Activated CD4-positive, alpha-beta memory T cell treated with anti-CD3 and anti-CD28 coated beads for 36 hours (primary cell): ENCODE results near the gene KCNJ4. TPM values are rescaled to one million over a fixed set of nuclear protein-coding genes. Genes with fewer than 3 reads are reported as not detected.
"Not testable (repeated sequence)": the region's sequence is repeated elsewhere in the genome, so short reads cannot be mapped to it uniquely, and the experiment has no call there.

Experiments used
- CTCF ChIA-PET: fragments of 350-600 bp; sonication (Branson Sonifier 250); formaldehyde crosslinking; loops from one replicate; lab custom pipeline; 2021; ENCODE audit warnings: antibody characterized with exemption, inconsistent platforms; lab: Charles Lee
- POLR2A ChIA-PET: fragments of 350-600 bp; sonication (Branson Sonifier 250); formaldehyde crosslinking; loops from one replicate; lab custom pipeline; 2021; ENCODE audit warnings: antibody characterized with exemption; lab: Charles Lee
- DNase-seq: peaks from one replicate; pipeline ENCODE4 v3.0.0-alpha.2; 2020
- H3K27ac Mint-ChIP-seq: one replicate; pipeline ENCODE4 v1.8.0; 2021; ENCODE audit warnings: mixed read lengths
- H3K27me3 Mint-ChIP-seq: one replicate; pipeline ENCODE4 v1.8.0; 2021; ENCODE audit warnings: mixed read lengths
- H3K36me3 Mint-ChIP-seq: one replicate; pipeline ENCODE4 v1.8.0; 2021; ENCODE audit warnings: mixed read lengths
- H3K4me1 Mint-ChIP-seq: one replicate; pipeline ENCODE4 v1.8.0; 2021; ENCODE audit warnings: low read depth, mixed read lengths
- H3K4me3 Mint-ChIP-seq: one replicate; pipeline ENCODE4 v1.8.0; 2021; ENCODE audit warnings: mild to moderate bottlenecking, mixed read lengths
- H3K9me3 Mint-ChIP-seq: one replicate; pipeline ENCODE4 v1.8.0; 2021; ENCODE audit warnings: mixed read lengths
- intact Hi-C: fragments of 100-400 bp; cut with micrococcal nuclease; formaldehyde crosslinking; loops from one replicate; pipeline ENCODE4 v1.15.1; 2023
- total RNA-seq, 2 experiments: library from RNA; stranded (reverse); gene quantifications; one replicate each; pipeline ENCODE4 v1.2.3, GENCODE V29; 2021

KCNJ4 gene
- total RNA-seq, 2 experiments from 2014 or later = not detected

- POLR2A ChIA-PET, H3K27ac Mint-ChIP-seq, H3K36me3 Mint-ChIP-seq, H3K27me3 Mint-ChIP-seq, intact Hi-C loops, DNase-seq, H3K4me3 Mint-ChIP-seq, CTCF ChIA-PET, H3K4me1 Mint-ChIP-seq, H3K9me3 Mint-ChIP-seq: not testable (repeated sequence)
Observed at GRCh38 chr22:38381371-38381770, 73.6 kb downstream of the KCNJ4 start.

Other genes with a start within 250 kb of the KCNJ4 start
- 10 to 100 TPM; 24.4 to 26.6 TPM for gene TMEM184B, start 182.2 kb downstream of the KCNJ4 start, total RNA-seq
- gene CSNK1E, start 137.8 kb downstream of the KCNJ4 start, total RNA-seq = 100 to 1,000 TPM; 104 to 105 TPM
- gene KDELR3, start 12.9 kb upstream of the KCNJ4 start, total RNA-seq = under 1 TPM; 0.94 to 0.97 TPM
- 100 to 1,000 TPM; 353 to 358 TPM for gene DDX17, start 51.1 kb upstream of the KCNJ4 start, total RNA-seq
- 10 to 100 TPM; 15.8 to 20.1 TPM for gene DMC1, start 115.0 kb upstream of the KCNJ4 start, total RNA-seq
- gene FAM227A, start 201.2 kb upstream of the KCNJ4 start, total RNA-seq = under 1 TPM; 0.36 to 0.88 TPM
- gene CBY1, start 201.4 kb upstream of the KCNJ4 start, total RNA-seq = 10 to 100 TPM in 1 of 2 experiments, 1 to 10 TPM in 1; 9.8 to 14.6 TPM
- gene TOMM22, start 226.8 kb upstream of the KCNJ4 start, total RNA-seq = 100 to 1,000 TPM; 122 to 128 TPM
- gene JOSD1, start 245.7 kb upstream of the KCNJ4 start, total RNA-seq = 10 to 100 TPM; 71.8 to 78.4 TPM